ENCODE measurements around the gene GPRC5C.
A peak's percentile ranks its signal among the peaks of the same experiment; 100 is the strongest.

GPRC5C gene

GRCh38 chr17:74427048-74427762 lies 4.7 kb upstream of the GPRC5C start:
- TF ChIP-seq CTCF (conservative IDR thresholded peaks at IDR 0.05; ENCODE audit: low read depth, low read length), result no peak
- no peak for DNase-seq (ENCODE audit: low read depth)
- no peak overlapping the region for H3K4me3 ChIP-seq (ENCODE audit: low read length)

DNA sequence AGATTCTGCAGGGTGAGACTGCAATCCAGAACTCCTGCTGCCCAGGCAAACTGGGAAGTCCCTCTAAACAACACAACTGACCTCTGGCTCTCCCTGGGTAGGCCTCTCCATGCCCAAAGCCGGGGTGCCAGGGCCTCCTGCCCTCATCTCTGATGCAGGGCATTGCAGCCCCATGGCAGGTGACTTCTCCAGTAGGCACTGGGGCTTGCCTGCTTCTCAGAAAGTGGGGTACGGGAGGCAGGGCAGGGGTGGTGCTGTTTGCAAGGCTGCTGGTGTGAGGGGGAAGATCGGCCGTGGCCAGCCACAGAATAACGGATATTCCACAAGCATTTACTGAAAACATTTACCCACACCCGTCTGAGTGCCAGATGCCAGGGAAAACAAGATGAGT lies 4.1 kb upstream of the GPRC5C start:
- no peak overlapping the region for H3K4me3 ChIP-seq (ENCODE audit: low read length)
- no peak for DNase-seq (ENCODE audit: low read depth)
- no peak for TF ChIP-seq CTCF (conservative IDR thresholded peaks at IDR 0.05; ENCODE audit: low read depth, low read length)

DNA sequence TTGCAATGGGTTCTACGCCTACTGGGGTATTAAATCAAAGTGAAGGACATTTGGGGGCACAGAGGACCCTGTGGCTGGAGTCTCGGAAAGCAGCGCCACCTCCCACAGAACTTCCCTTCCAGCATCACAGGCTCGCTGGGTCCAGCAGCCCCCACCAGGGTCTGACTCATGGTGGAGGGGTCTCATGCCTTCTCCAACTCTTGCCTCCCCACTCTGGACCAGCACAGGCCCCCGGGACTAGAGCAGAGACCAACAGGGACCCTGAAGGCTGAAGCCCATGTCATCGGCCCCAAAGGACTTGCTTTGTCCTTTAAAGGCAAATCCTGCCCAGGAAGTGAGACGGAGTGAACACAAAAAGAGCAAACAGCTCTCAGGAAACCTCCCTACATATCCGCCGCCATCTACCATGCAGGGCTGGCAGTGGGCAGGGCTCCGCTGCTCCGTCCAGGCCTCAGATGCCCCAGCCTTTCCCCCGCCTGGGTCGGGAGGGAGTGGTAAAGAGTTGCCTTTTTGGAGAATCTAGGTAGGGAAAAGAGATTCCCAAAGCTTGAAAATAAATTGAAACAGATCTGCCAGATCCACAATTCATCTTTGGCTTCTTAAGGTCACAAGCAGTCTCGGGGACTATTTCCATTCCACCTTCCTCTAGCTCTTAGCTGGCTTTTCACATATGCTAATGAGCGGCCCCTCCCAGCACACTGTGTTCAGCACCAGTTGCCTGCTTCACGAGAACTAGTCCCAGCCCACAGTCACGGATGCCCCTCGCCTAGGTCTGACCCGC lies 2.1 kb upstream of the GPRC5C start:
- H3K4me3 ChIP-seq (ENCODE audit: low read length), result peak overlapping the region; percentile 76
- no peak for DNase-seq (ENCODE audit: low read depth)

GRCh38 chr17:74430385-74430705 lies 1.5 kb upstream of the GPRC5C start:
- TF ChIP-seq CTCF (conservative IDR thresholded peaks at IDR 0.05; ENCODE audit: low read depth, low read length), result no peak
- DNase-seq (ENCODE audit: low read depth), result no peak
- peak overlapping the region; percentile 76 for H3K4me3 ChIP-seq (ENCODE audit: low read length)

More for the DNA sequence above, 2.1 kb upstream of the GPRC5C start:
- no peak for TF ChIP-seq CTCF (conservative IDR thresholded peaks at IDR 0.05; ENCODE audit: low read depth, low read length)

DNA sequence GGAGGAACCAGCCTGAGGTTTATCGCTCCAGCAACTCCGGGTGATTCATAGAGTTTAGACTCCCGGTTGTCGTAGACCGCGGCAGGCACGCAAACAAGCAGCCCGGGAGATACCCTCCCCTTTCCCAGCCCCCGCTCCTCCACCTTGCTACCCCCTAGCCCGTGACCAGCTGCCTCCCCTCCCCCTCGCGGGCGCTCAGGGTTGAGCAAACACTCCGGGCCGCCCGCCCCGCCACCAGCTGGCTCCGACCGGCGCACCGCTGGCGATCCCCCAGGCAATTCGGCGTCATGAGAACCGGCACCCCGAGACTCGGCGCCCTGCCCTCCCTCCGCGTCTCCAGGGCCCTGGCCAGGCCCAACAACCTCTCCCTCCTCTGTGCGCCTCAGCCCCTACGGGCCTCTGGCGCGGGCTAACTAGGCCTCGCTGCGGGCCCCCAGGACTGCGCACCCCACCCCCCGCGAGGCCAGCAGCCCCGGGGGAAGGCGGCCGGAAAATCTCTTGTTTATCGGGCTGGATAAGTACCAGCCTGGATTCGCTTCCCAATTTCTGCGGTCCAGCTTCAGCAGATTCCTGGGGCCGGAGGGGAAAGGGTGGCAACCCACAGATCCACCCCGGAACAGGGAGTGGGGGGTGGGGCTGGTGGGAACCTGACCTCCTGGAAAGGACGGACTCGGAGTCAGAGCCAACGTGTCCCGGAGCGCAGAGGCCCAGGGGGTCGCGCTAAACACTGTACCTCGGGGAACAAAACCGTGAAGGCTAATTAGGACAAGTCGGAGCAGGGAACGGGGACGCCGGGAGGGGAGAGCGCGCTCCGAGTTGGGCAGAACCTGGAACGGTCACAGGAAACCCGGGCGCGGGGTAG lies 951 bp upstream of the GPRC5C start:
- peak; percentile 87 for DNase-seq (ENCODE audit: low read depth)
- TF ChIP-seq CTCF (conservative IDR thresholded peaks at IDR 0.05; ENCODE audit: low read depth, low read length), result no peak
- H3K4me3 ChIP-seq (ENCODE audit: low read length), result peak overlapping the region; percentile 76

GRCh38 chr17:74432424-74432690 lies 469 bp downstream of the GPRC5C start:
- DNase-seq (ENCODE audit: low read depth), result no peak
- no peak for TF ChIP-seq CTCF (conservative IDR thresholded peaks at IDR 0.05; ENCODE audit: low read depth, low read length)
- peak overlapping the region; percentile 76 for H3K4me3 ChIP-seq (ENCODE audit: low read length)
